Uterus (tissue), 2 donors: ENCODE measurements around the gene DDX43.

Experiments used
- POLR2A ChIP-seq, 2 donors: fragments of 450-650 bp; IDR thresholded peaks; one replicate each; pipeline ENCODE4 v1.6.1; 2016; ENCODE audit warnings: antibody characterized with exemption in 2 of 2, mild to moderate bottlenecking in 1 of 2, moderate library complexity in 1 of 2
- TF ChIP-seq, protein P1 (sequence below), 4 experiments: fragments of 200-600 bp in 2 of 4; fragments of 450-650 bp in 2 of 4; sonication (generic) in 2 of 4; IDR thresholded peaks; one replicate each; pipeline ENCODE4 v1.5.1; 2016 to 2019; ENCODE audit warnings: antibody characterized with exemption in 4 of 4, mild to moderate bottlenecking in 2 of 4, moderate library complexity in 1 of 4

DNA sequence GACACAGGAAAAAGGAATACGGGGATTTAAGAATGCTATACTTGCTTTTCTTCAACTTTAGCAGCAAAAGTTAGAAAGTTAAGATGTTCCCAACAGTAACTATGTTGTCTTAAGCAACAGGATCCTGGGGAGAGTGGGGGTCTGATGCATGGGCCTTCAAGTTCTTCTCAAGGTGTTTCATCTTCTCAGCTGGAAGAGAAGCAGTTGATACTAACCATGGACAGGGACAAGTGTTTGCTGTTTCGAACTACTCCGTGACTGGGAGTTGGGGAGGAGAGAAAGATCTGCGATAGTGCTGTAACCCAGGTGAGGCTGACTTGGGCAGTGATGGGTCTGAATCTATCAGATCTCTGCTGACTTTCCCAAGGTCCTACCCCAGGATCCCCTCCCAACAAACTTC, 26.0 kb upstream of the DDX43 start:
- TF ChIP-seq POLR2A (IDR thresholded peaks at IDR 0.05) = no peak
- TF ChIP-seq, protein P1, sequence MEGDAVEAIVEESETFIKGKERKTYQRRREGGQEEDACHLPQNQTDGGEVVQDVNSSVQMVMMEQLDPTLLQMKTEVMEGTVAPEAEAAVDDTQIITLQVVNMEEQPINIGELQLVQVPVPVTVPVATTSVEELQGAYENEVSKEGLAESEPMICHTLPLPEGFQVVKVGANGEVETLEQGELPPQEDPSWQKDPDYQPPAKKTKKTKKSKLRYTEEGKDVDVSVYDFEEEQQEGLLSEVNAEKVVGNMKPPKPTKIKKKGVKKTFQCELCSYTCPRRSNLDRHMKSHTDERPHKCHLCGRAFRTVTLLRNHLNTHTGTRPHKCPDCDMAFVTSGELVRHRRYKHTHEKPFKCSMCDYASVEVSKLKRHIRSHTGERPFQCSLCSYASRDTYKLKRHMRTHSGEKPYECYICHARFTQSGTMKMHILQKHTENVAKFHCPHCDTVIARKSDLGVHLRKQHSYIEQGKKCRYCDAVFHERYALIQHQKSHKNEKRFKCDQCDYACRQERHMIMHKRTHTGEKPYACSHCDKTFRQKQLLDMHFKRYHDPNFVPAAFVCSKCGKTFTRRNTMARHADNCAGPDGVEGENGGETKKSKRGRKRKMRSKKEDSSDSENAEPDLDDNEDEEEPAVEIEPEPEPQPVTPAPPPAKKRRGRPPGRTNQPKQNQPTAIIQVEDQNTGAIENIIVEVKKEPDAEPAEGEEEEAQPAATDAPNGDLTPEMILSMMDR (IDR thresholded peaks at IDR 0.05) = no peak
